Body of pancreas (tissue), 4 donors: ENCODE data around the gene LIF. TPM values are rescaled to one million over a fixed set of nuclear protein-coding genes. Genes with fewer than 3 reads are reported as not detected.

Experiments used
- ATAC-seq: fragments of 150-250 bp; one replicate; pipeline ENCODE4 v1.9.1; 2016
- DNase-seq, 4 donors: peaks; one replicate each; pipeline ENCODE4 v3.0.0-alpha.2; 2019
- H3K27ac ChIP-seq, 4 donors: fragments of 200-600 bp; sonication (generic); 1 replicate in 3 of 4; 2 replicates in 1 of 4; pipeline versions ENCODE4 v1.5.1 to v1.6.1; 2016 to 2019; ENCODE audit warnings: mild to moderate bottlenecking in 1 of 4, mixed read lengths in 1 of 4, moderate library complexity in 1 of 4
- H3K27me3 ChIP-seq, 2 donors: fragments of 200-600 bp; sonication (generic); one replicate each; pipeline ENCODE4 v1.6.0; 2016; ENCODE audit warnings: mild to moderate bottlenecking in 1 of 2
- H3K36me3 ChIP-seq, 2 donors: fragments of 200-600 bp; sonication (generic); replicated peaks in 1 of 2; 2 replicates each; pipeline ENCODE4 v1.5.1; 2016; ENCODE audit warnings: low read depth in 2 of 2; ENCODE audit not compliant: insufficient read depth in 1 of 2
- H3K4me1 ChIP-seq: fragments of 200-600 bp; sonication (generic); one replicate; pipeline ENCODE4 v1.6.0; 2016
- H3K4me3 ChIP-seq, 2 donors: fragments of 200-600 bp; sonication (generic); 1 replicate in 1 of 2; 2 replicates in 1 of 2; pipeline ENCODE4 v1.5.1; 2016 to 2019
- H3K9me3 ChIP-seq, 3 donors: fragments of 200-600 bp; sonication (generic); 1 replicate in 2 of 3; 2 replicates in 1 of 3; pipeline ENCODE4 v1.5.1; 2016
- POLR2A ChIP-seq, 3 donors: fragments of 450-650 bp; IDR thresholded peaks; one replicate each; pipeline ENCODE4 v1.6.1; 2016; ENCODE audit warnings: antibody characterized with exemption in 3 of 3, mild to moderate bottlenecking in 2 of 3
- WGBS, 2 donors: methylation state at CpG; one replicate each; pipeline ENCODE4 v1.1.5; 2017; 5-methylcytosine and 5-hydroxymethylcytosine counted together
- intact Hi-C: fragments of 100-400 bp; cut with DNase I; formaldehyde crosslinking; loops from one replicate; pipeline ENCODE4 v1.15.1; 2023
- total RNA-seq, 2 donors: library from RNA; depleted of rRNA; stranded (reverse); fragments of >200 nt; gene quantifications; one replicate each; pipeline ENCODE4 v1.1.0, GENCODE V29; 2016
- TF ChIP-seq, protein P1 (sequence below), 7 experiments: fragments of 450-650 bp in 4 of 7; fragments of 200-600 bp in 3 of 7; sonication (generic) in 3 of 7; IDR thresholded peaks; one replicate each; pipeline ENCODE4 v1.5.1; 2016 to 2019; ENCODE audit warnings: antibody characterized with exemption in 7 of 7

LIF gene
- total RNA-seq, 2 donors from 2014 or later = 0.52 to 1.3 TPM

DNA sequence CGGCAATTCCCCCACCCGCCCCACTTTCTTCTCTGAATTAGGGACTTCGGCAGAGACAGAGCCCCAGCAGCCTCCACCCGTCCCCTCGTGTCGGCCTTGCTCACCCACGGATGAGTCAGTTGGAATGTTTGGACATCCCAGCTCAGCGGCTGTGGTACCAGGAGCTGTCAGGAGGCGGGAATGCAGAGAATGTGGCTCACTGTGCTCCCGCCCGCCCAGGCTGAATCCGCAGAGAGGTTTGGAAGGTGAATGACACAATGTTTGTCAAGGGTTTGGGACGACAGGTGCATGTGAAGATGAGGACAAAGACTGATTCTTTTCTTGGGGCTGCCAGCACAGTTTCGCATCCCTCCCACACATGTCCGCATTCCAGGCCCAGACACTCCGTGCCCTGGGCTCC, 39.6 kb downstream of the LIF start:
- peaks cover 43% of the 10 kb centered on the region for H3K4me1 ChIP-seq
- intact Hi-C loops = no loop called here
- H3K27ac ChIP-seq = peak overlapping the region in 3 of 4 donors; percentile 28 to 71 (median 71)
- H3K36me3 ChIP-seq = no peaks in the 10 kb centered on the region
- 45 to 65% methylated on average over 16 of the region's 16 CpGs for WGBS, 2 donors
- no peak for TF ChIP-seq POLR2A (IDR thresholded peaks at IDR 0.05)
- no peaks in the 10 kb centered on the region for H3K27me3 ChIP-seq
- H3K9me3 ChIP-seq = no peaks in the 10 kb centered on the region
- ATAC-seq (peak; percentile 49), DNase-seq (peak; percentile 48 to 71 (median 58))
- no peak overlapping the region for H3K4me3 ChIP-seq

DNA sequence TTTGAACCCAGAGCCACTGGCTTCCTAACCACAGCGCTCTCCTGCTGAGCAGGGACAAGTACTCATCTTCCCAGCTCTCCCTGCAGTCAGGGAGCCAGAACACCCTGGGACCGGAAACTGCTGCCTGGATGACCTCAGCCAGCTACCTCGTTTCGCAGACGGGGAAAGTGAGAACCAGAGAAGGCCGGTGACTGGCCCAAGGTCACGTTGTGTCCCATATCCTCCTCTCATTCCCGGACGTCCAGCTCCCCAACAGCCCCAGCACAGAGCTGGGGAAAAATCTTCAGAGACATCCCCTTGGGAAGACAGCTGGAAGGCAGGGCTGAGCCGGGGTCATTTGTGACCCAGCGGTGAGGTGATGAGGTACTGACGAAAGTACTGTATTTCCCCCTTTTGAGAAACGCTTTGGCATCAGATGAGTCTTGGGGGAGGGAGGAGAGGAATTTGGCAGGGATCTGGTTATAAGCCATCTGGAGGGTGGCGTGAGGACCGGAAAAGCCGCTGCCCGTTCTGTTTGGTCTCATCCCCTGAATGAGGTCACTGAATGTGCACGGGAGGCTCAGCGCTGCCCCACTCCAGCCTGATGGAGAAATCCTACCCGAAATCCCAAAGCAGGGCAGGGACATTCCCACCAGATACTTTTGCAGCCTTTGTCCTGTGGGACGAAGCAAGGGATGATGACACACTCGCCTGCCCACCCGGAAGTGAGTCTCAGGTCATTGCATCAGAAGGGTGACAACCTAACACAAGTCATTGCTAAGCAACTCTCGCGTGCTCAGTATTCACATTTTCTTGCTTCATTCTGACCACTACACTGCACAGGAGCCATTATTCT, 41.1 kb downstream of the LIF start:
- DNase-seq = peak in 2 of 4 donors; percentile 25 to 53
- peak; percentile 26 for ATAC-seq
- Histone ChIP-seq H3K27me3 (no peaks in the 10 kb centered on the region), H3K36me3 (no peaks in the 10 kb centered on the region), H3K4me1 (peaks cover 38% of the 10 kb centered on the region), H3K4me3 (no peak overlapping the region), H3K9me3 (no peaks in the 10 kb centered on the region), H3K27ac (peak overlapping the region; percentile 3 to 71 (median 42))
- 71 to 75% methylated on average over 20 to 25 of the region's 25 CpGs for WGBS, 2 donors
- TF ChIP-seq, protein P1, sequence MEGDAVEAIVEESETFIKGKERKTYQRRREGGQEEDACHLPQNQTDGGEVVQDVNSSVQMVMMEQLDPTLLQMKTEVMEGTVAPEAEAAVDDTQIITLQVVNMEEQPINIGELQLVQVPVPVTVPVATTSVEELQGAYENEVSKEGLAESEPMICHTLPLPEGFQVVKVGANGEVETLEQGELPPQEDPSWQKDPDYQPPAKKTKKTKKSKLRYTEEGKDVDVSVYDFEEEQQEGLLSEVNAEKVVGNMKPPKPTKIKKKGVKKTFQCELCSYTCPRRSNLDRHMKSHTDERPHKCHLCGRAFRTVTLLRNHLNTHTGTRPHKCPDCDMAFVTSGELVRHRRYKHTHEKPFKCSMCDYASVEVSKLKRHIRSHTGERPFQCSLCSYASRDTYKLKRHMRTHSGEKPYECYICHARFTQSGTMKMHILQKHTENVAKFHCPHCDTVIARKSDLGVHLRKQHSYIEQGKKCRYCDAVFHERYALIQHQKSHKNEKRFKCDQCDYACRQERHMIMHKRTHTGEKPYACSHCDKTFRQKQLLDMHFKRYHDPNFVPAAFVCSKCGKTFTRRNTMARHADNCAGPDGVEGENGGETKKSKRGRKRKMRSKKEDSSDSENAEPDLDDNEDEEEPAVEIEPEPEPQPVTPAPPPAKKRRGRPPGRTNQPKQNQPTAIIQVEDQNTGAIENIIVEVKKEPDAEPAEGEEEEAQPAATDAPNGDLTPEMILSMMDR (IDR thresholded peaks at IDR 0.05) = no peak
- no peak for TF ChIP-seq POLR2A (IDR thresholded peaks at IDR 0.05)
- intact Hi-C loops = no loop called here

DNA sequence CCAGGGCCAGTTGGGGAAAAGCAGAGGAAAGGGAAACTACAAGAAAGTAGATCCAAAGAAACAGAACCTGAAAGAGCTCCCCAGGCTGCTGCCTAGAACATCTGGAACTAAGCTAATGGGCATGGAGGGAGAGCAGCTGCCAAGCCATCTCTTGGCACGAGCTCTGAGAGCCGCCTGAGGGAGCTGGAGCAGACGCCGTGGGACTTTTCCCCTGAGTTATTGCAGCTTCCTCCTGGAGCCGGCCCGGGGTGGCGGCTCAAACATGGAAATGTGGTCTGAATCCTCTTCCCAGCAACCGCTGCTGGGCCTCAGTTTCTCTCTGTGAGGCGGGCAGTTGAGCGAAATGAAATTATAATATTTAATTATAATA, 41.8 kb downstream of the LIF start:
- intact Hi-C loops = no loop called here
- H3K27ac ChIP-seq = peak overlapping the region in 2 of 4 donors; percentile 27 to 71
- H3K4me1 ChIP-seq = peaks cover 37% of the 10 kb centered on the region
- TF ChIP-seq, protein P1 (IDR thresholded peaks at IDR 0.05) = no peak
- no peak for TF ChIP-seq POLR2A (IDR thresholded peaks at IDR 0.05)
- 68 to 79% methylated on average over 8 to 10 of the region's 10 CpGs for WGBS, 2 donors
- no peaks in the 10 kb centered on the region for H3K36me3 ChIP-seq
- H3K27me3 ChIP-seq = no peaks in the 10 kb centered on the region
- ATAC-seq (no peak), DNase-seq (no peak)
- no peak overlapping the region for H3K4me3 ChIP-seq
- H3K9me3 ChIP-seq = no peaks in the 10 kb centered on the region

DNA sequence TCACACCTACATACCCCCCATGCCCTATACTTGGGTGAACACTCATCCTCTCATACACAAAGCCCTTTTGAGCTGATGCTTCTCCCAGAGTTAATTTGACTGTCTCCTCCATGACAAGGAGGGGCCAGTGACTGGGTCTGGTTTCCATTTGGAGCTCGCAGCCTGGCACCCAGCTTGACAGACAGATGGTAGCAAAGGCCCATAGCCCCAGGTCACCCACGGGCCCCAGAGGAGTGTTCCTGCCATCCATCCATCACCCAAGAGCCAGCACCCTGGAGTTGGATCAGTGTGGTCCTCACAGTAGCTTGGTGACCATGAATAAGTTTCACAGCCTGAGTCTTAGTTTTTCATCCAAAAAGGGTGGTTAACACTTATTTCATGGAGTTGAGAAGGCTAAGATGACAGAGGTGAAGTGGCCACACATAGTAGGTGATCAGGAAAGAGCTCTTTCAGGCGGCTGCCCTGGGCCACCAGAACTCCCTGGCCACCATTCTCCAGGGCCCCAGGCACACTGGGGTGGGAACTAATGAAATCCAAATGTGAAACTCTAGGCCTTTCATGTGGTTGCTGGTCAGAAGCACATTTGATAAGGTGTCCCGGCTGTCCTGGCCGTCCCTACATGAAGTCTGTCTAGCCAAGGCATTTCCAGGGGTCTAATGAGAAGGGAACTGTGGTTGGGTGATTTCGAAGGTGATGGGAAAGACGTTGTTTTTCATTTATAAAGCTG, 42.4 kb downstream of the LIF start:
- intact Hi-C loops = no loop called here
- TF ChIP-seq, protein P1 (IDR thresholded peaks at IDR 0.05) = no peak
- no peak for TF ChIP-seq POLR2A (IDR thresholded peaks at IDR 0.05)
- no peaks in the 10 kb centered on the region for H3K36me3 ChIP-seq
- ATAC-seq = no peak
- H3K9me3 ChIP-seq = no peaks in the 10 kb centered on the region
- H3K4me1 ChIP-seq = peaks cover 31% of the 10 kb centered on the region
- no peak overlapping the region for H3K4me3 ChIP-seq
- H3K27ac ChIP-seq = peak overlapping the region in 1 of 4 donors; percentile 27
- DNase-seq = no peak
- H3K27me3 ChIP-seq = no peaks in the 10 kb centered on the region
- WGBS, 2 donors = 75 to 82% methylated on average over 7 of the region's 7 CpGs

DNA sequence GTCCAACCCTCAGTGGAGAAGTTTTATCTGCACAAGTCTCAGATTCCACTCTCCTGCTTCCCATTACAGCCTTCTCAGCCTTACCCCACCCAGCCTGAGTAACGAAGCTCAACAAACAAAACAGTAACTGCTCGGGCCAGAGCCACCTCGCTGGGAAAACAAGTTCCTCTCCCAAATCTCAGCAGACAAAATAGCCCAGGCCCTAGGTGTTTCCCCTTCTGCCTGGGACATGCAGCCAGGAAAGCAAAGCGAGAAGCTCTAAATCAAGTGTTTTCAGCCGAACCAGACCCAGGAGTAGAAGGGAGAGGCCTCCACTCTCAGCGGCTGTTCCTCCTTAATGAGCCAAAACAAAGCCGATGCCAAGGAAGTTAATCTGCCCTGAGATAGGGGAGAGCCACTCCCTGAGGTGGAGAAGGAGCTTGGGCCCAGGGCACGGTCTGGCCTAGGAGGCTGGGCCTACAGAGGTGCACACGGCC, 44.0 kb downstream of the LIF start:
- peak overlapping the region; percentile 40 to 63 (median 54) for H3K27ac ChIP-seq
- no peaks in the 10 kb centered on the region for H3K36me3 ChIP-seq
- H3K27me3 ChIP-seq = no peaks in the 10 kb centered on the region
- DNase-seq (peak; percentile 26 to 67 (median 58)), ATAC-seq (peak; percentile 27)
- TF ChIP-seq, protein P1 (IDR thresholded peaks at IDR 0.05) = no peak
- no peak for TF ChIP-seq POLR2A (IDR thresholded peaks at IDR 0.05)
- no peaks in the 10 kb centered on the region for H3K9me3 ChIP-seq
- peaks cover 24% of the 10 kb centered on the region for H3K4me1 ChIP-seq
- WGBS, 2 donors = 21 to 27% methylated on average over 8 to 9 of the region's 9 CpGs
- no peak overlapping the region for H3K4me3 ChIP-seq
- intact Hi-C loops = no loop called here
